ENCODE measurements around the gene DRD3.

DRD3 gene

DNA sequence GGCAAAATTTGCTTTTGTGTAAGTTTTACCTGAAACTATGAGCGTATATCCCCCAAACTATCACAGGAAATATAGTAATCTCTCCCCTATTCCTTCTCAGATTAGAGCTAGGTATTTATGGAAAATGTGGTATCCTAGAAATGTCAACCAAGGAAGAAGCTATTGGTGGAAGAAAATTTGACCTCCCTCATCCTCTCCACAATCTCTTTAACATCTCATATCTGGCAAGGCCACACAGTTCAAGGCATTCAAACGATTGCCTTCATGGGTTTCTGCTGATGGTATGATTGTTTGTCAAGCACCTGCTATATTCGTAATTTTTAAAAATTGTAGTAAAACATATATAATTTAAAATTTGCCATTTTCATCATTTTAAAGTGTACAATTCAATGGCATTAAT lies 27.5 kb upstream of the DRD3 start:
- Histone ChIP-seq H2AFZ (ENCODE audit: low read depth, low read length) (no peak overlapping the region), H3K27ac (ENCODE audit: low read length, poor library complexity, severe bottlenecking) (no peak overlapping the region), H3K27me3 (ENCODE audit: control insufficient read depth in 1 of 2, insufficient read depth in 1 of 2, low read length in 2 of 2) (no peaks in the 10 kb centered on the region), H3K9me3 (ENCODE audit: control insufficient read depth, low read length) (no peaks in the 10 kb centered on the region), H3K4ac (ENCODE audit: low read depth in 1 of 2, low read length in 2 of 2) (no peak overlapping the region), H4K91ac (ENCODE audit: low read length) (no peak overlapping the region), H3K4me1 (ENCODE audit: control insufficient read depth, insufficient read depth, low read depth, low read length) (no peaks in the 10 kb centered on the region), H3K18ac (ENCODE audit: low read depth in 1 of 2, low read length in 2 of 2) (no peak overlapping the region), H3K36me3 (ENCODE audit: control insufficient read depth in 1 of 2, insufficient read depth in 2 of 2, low read depth in 1 of 2, low read length in 2 of 2) (no peaks in the 10 kb centered on the region), H4K8ac (ENCODE audit: low read length) (no peak overlapping the region), H3K23ac (ENCODE audit: low read length in 2 of 2) (no peak overlapping the region), H3K4me2 (ENCODE audit: low read length, poor library complexity, severe bottlenecking) (no peak overlapping the region), H3K4me3 (ENCODE audit: insufficient read depth in 1 of 2, low read depth in 1 of 2, low read length in 2 of 2) (no peak overlapping the region), H3K14ac (ENCODE audit: low read length in 2 of 2) (no peak overlapping the region), H3K79me1 (replicated peaks; ENCODE audit: low read length, poor library complexity, severe bottlenecking) (no peaks in the 10 kb centered on the region), H3K9ac (ENCODE audit: low read length) (no peak overlapping the region), H2BK12ac (ENCODE audit: low read length in 2 of 2) (no peak overlapping the region), H2BK120ac (ENCODE audit: low read depth, low read length) (no peak overlapping the region), H2BK5ac (ENCODE audit: low read depth, low read length, poor library complexity, severe bottlenecking) (no peak overlapping the region), H2BK15ac (ENCODE audit: low read depth, poor library complexity, severe bottlenecking) (no peak overlapping the region), H2AK5ac (ENCODE audit: low read length, severe bottlenecking) (no peak overlapping the region)
- WGBS: 20% methylated on average over 1 of the region's 3 CpGs
- no peak for DNase-seq

- no peak overlapping the region for H2BK15ac ChIP-seq (ENCODE audit: low read depth, poor library complexity, severe bottlenecking)
- H3K27me3 ChIP-seq (ENCODE audit: control insufficient read depth in 1 of 2, insufficient read depth in 1 of 2, low read length in 2 of 2): no peaks in the 10 kb centered on the region
- no peak overlapping the region for H2AFZ ChIP-seq (ENCODE audit: low read depth, low read length)
- H4K8ac ChIP-seq (ENCODE audit: low read length): no peak overlapping the region
- H3K4me2 ChIP-seq (ENCODE audit: low read length, poor library complexity, severe bottlenecking): no peak overlapping the region
- no peaks in the 10 kb centered on the region for H3K4me1 ChIP-seq (ENCODE audit: control insufficient read depth, insufficient read depth, low read depth, low read length)
- no peak overlapping the region for H3K4me3 ChIP-seq (ENCODE audit: insufficient read depth in 1 of 2, low read depth in 1 of 2, low read length in 2 of 2)
- no peak overlapping the region for H3K27ac ChIP-seq (ENCODE audit: low read length, poor library complexity, severe bottlenecking)
- no peak overlapping the region for H4K91ac ChIP-seq (ENCODE audit: low read length)
- DNase-seq: no peak
- no peak overlapping the region for H2BK5ac ChIP-seq (ENCODE audit: low read depth, low read length, poor library complexity, severe bottlenecking)
- no peak overlapping the region for H2BK12ac ChIP-seq (ENCODE audit: low read length in 2 of 2)
- H2AK5ac ChIP-seq (ENCODE audit: low read length, severe bottlenecking): no peak overlapping the region
- H3K79me1 ChIP-seq (replicated peaks; ENCODE audit: low read length, poor library complexity, severe bottlenecking): no peaks in the 10 kb centered on the region
- H2BK120ac ChIP-seq (ENCODE audit: low read depth, low read length): no peak overlapping the region
- H3K9me3 ChIP-seq (ENCODE audit: control insufficient read depth, low read length): no peaks in the 10 kb centered on the region
- H3K18ac ChIP-seq (ENCODE audit: low read depth in 1 of 2, low read length in 2 of 2): no peak overlapping the region
- WGBS: no CpG with 5 or more reads among the region's 2 CpGs
- no peak overlapping the region for H3K4ac ChIP-seq (ENCODE audit: low read depth in 1 of 2, low read length in 2 of 2)
- no peak overlapping the region for H3K23ac ChIP-seq (ENCODE audit: low read length in 2 of 2)
- no peaks in the 10 kb centered on the region for H3K36me3 ChIP-seq (ENCODE audit: control insufficient read depth in 1 of 2, insufficient read depth in 2 of 2, low read depth in 1 of 2, low read length in 2 of 2)
- H3K14ac ChIP-seq (ENCODE audit: low read length in 2 of 2): no peak overlapping the region
- no peak overlapping the region for H3K9ac ChIP-seq (ENCODE audit: low read length)
Observed at GRCh38 chr3:114205541-114205940, 26.7 kb upstream of the DRD3 start.

DNA sequence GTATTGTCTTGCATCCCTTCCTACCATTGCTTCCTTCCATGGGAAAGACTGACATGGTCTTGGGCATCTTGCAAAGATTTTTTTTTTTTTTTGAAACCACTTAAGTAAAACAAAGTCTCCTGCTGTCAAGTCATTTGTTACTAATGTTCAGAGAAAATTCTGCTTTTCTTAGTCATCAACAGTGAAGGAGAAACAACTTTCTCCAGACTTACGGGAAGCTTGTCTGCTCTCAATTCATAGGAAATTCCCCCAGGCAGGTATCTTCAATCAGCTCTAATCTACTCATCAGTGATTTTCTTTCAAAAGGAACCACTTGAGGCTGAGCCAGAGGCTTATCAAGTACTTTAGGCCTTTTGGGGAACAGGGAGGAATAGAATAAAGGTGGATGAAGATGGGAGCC lies 15.9 kb upstream of the DRD3 start:
- Histone ChIP-seq H3K36me3 (ENCODE audit: control insufficient read depth in 1 of 2, insufficient read depth in 2 of 2, low read depth in 1 of 2, low read length in 2 of 2) (no peaks in the 10 kb centered on the region), H3K18ac (ENCODE audit: low read depth in 1 of 2, low read length in 2 of 2) (no peak overlapping the region), H2BK15ac (ENCODE audit: low read depth, poor library complexity, severe bottlenecking) (no peak overlapping the region), H3K4me3 (ENCODE audit: insufficient read depth in 1 of 2, low read depth in 1 of 2, low read length in 2 of 2) (no peak overlapping the region), H3K9ac (ENCODE audit: low read length) (no peak overlapping the region), H3K27ac (ENCODE audit: low read length, poor library complexity, severe bottlenecking) (no peak overlapping the region), H4K8ac (ENCODE audit: low read length) (no peak overlapping the region), H3K79me1 (replicated peaks; ENCODE audit: low read length, poor library complexity, severe bottlenecking) (no peaks in the 10 kb centered on the region), H2BK120ac (ENCODE audit: low read depth, low read length) (no peak overlapping the region), H3K27me3 (ENCODE audit: control insufficient read depth in 1 of 2, insufficient read depth in 1 of 2, low read length in 2 of 2) (no peaks in the 10 kb centered on the region), H3K14ac (ENCODE audit: low read length in 2 of 2) (no peak overlapping the region), H3K4ac (ENCODE audit: low read depth in 1 of 2, low read length in 2 of 2) (no peak overlapping the region), H3K4me2 (ENCODE audit: low read length, poor library complexity, severe bottlenecking) (no peak overlapping the region), H4K91ac (ENCODE audit: low read length) (no peak overlapping the region), H2AK5ac (ENCODE audit: low read length, severe bottlenecking) (no peak overlapping the region), H3K4me1 (ENCODE audit: control insufficient read depth, insufficient read depth, low read depth, low read length) (no peaks in the 10 kb centered on the region), H2BK12ac (ENCODE audit: low read length in 2 of 2) (no peak overlapping the region), H2AFZ (ENCODE audit: low read depth, low read length) (no peak overlapping the region), H3K23ac (ENCODE audit: low read length in 2 of 2) (no peak overlapping the region), H3K9me3 (ENCODE audit: control insufficient read depth, low read length) (no peaks in the 10 kb centered on the region), H2BK5ac (ENCODE audit: low read depth, low read length, poor library complexity, severe bottlenecking) (no peak overlapping the region)
- no peak for DNase-seq
- WGBS: 64% methylated on average over 1 of the region's 1 CpG

GRCh38 chr3:114192136-114192535 lies 13.3 kb upstream of the DRD3 start:
- no peaks in the 10 kb centered on the region for H3K4me1 ChIP-seq (ENCODE audit: control insufficient read depth, insufficient read depth, low read depth, low read length)
- no peak overlapping the region for H3K18ac ChIP-seq (ENCODE audit: low read depth in 1 of 2, low read length in 2 of 2)
- no peaks in the 10 kb centered on the region for H3K9me3 ChIP-seq (ENCODE audit: control insufficient read depth, low read length)
- H3K27ac ChIP-seq (ENCODE audit: low read length, poor library complexity, severe bottlenecking): no peak overlapping the region
- H3K4me2 ChIP-seq (ENCODE audit: low read length, poor library complexity, severe bottlenecking): no peak overlapping the region
- no peak overlapping the region for H3K9ac ChIP-seq (ENCODE audit: low read length)
- H3K4me3 ChIP-seq (ENCODE audit: insufficient read depth in 1 of 2, low read depth in 1 of 2, low read length in 2 of 2): no peak overlapping the region
- no peaks in the 10 kb centered on the region for H3K36me3 ChIP-seq (ENCODE audit: control insufficient read depth in 1 of 2, insufficient read depth in 2 of 2, low read depth in 1 of 2, low read length in 2 of 2)
- no peak overlapping the region for H2BK15ac ChIP-seq (ENCODE audit: low read depth, poor library complexity, severe bottlenecking)
- H4K8ac ChIP-seq (ENCODE audit: low read length): no peak overlapping the region
- no peak overlapping the region for H4K91ac ChIP-seq (ENCODE audit: low read length)
- no peaks in the 10 kb centered on the region for H3K27me3 ChIP-seq (ENCODE audit: control insufficient read depth in 1 of 2, insufficient read depth in 1 of 2, low read length in 2 of 2)
- no peak overlapping the region for H3K14ac ChIP-seq (ENCODE audit: low read length in 2 of 2)
- H3K4ac ChIP-seq (ENCODE audit: low read depth in 1 of 2, low read length in 2 of 2): no peak overlapping the region
- no peak overlapping the region for H2BK12ac ChIP-seq (ENCODE audit: low read length in 2 of 2)
- no peak for DNase-seq
- no peak overlapping the region for H2BK5ac ChIP-seq (ENCODE audit: low read depth, low read length, poor library complexity, severe bottlenecking)
- no peak overlapping the region for H3K23ac ChIP-seq (ENCODE audit: low read length in 2 of 2)
- H2BK120ac ChIP-seq (ENCODE audit: low read depth, low read length): no peak overlapping the region
- no peak overlapping the region for H2AK5ac ChIP-seq (ENCODE audit: low read length, severe bottlenecking)
- no peak overlapping the region for H2AFZ ChIP-seq (ENCODE audit: low read depth, low read length)
- H3K79me1 ChIP-seq (replicated peaks; ENCODE audit: low read length, poor library complexity, severe bottlenecking): no peaks in the 10 kb centered on the region
